CD8-positive, alpha-beta memory T cell (primary cell): Measurements from ENCODE around the gene ARID5B. TPM values are rescaled to one million over a fixed set of nuclear protein-coding genes. Genes with fewer than 3 reads are reported as not detected.
A peak's percentile ranks its signal among the peaks of the same experiment; 100 is the strongest.
"Not testable (repeated sequence)": the region's sequence is repeated elsewhere in the genome, so short reads cannot be mapped to it uniquely, and the experiment has no call there.

Source experiments
- CTCF ChIA-PET: fragments of 350-600 bp; sonication (Branson Sonifier 250); formaldehyde crosslinking; loops from one replicate; lab custom pipeline; 2021; ENCODE audit warnings: antibody characterized with exemption; lab: Charles Lee
- POLR2A ChIA-PET: fragments of 350-600 bp; sonication (Branson Sonifier 250); formaldehyde crosslinking; loops from one replicate; lab custom pipeline; 2021; ENCODE audit warnings: antibody characterized with exemption; lab: Charles Lee
- DNase-seq, 5 donors: peaks; one replicate each; pipeline versions ENCODE4 v3.0.0 to v3.0.0-alpha.2; 2020 to 2022; ENCODE audit warnings: mixed read lengths in 1 of 5
- H3K27ac ChIP-seq: one replicate; pipeline ENCODE4 v1.7.0; 2013; ENCODE audit warnings: low read depth, mild to moderate bottlenecking, low read length, moderate library complexity
- H3K27me3 ChIP-seq: 2 replicates; pipeline ENCODE4 v1.7.0; 2013; ENCODE audit warnings: low read length, mild to moderate bottlenecking; ENCODE audit not compliant: insufficient read depth, poor library complexity, severe bottlenecking
- H3K36me3 ChIP-seq: 2 replicates; pipeline ENCODE4 v1.7.0; 2013; ENCODE audit warnings: mild to moderate bottlenecking, low read length, moderate library complexity; ENCODE audit not compliant: insufficient read depth
- H3K4me1 ChIP-seq: 2 replicates; pipeline ENCODE4 v1.7.0; 2013; ENCODE audit warnings: mild to moderate bottlenecking, low read length, moderate library complexity; ENCODE audit not compliant: insufficient read depth
- H3K4me3 ChIP-seq: 2 replicates; pipeline ENCODE4 v1.7.0; 2013; ENCODE audit warnings: mild to moderate bottlenecking, low read length
- H3K9me3 ChIP-seq: 2 replicates; pipeline ENCODE4 v1.7.0; 2013; ENCODE audit warnings: mild to moderate bottlenecking, low read length
- H3K27ac Mint-ChIP-seq, 8 donors: one replicate each; pipeline ENCODE4 v1.8.0; 2020 to 2021; ENCODE audit warnings: mixed read lengths in 8 of 8, mild to moderate bottlenecking in 6 of 8, inconsistent platforms in 3 of 8, moderate library complexity in 3 of 8
- H3K27me3 Mint-ChIP-seq, 2 donors: one replicate each; pipeline ENCODE4 v1.8.0; 2020 to 2021; ENCODE audit warnings: mixed read lengths in 2 of 2, mild to moderate bottlenecking in 1 of 2, moderate library complexity in 1 of 2
- H3K36me3 Mint-ChIP-seq, 3 donors: one replicate each; pipeline ENCODE4 v1.8.0; 2020 to 2021; ENCODE audit warnings: mixed read lengths in 3 of 3, inconsistent platforms in 1 of 3, mild to moderate bottlenecking in 1 of 3
- H3K4me1 Mint-ChIP-seq, 3 donors: one replicate each; pipeline ENCODE4 v1.8.0; 2020 to 2021; ENCODE audit warnings: mixed read lengths in 3 of 3, inconsistent platforms in 1 of 3, mild to moderate bottlenecking in 1 of 3
- H3K4me3 Mint-ChIP-seq, 7 donors: one replicate each; pipeline ENCODE4 v1.8.0; 2020 to 2021; ENCODE audit warnings: mixed read lengths in 7 of 7, mild to moderate bottlenecking in 6 of 7, moderate library complexity in 4 of 7, inconsistent platforms in 2 of 7
- H3K9me3 Mint-ChIP-seq, 5 donors: one replicate each; pipeline ENCODE4 v1.8.0; 2020 to 2022; ENCODE audit warnings: mixed read lengths in 5 of 5, mild to moderate bottlenecking in 3 of 5, moderate library complexity in 2 of 5, inconsistent platforms in 1 of 5
- polyA plus RNA-seq: library from polyadenylated mRNA; unstranded; fragments of 300-500 nt; fragmentation: Illumina TruSeq; gene quantifications from one replicate; pipeline ENCODE4 v1.2.3, GENCODE V29; 2021
- total RNA-seq, 2 experiments: library from RNA; stranded (reverse); gene quantifications; one replicate each; pipeline ENCODE4 v1.2.3, GENCODE V29; 2021

The ARID5B gene
- total and polyA plus RNA-seq, 3 experiments from 2014 or later: 37.1 to 48.7 (median 38.4) TPM

DNA sequence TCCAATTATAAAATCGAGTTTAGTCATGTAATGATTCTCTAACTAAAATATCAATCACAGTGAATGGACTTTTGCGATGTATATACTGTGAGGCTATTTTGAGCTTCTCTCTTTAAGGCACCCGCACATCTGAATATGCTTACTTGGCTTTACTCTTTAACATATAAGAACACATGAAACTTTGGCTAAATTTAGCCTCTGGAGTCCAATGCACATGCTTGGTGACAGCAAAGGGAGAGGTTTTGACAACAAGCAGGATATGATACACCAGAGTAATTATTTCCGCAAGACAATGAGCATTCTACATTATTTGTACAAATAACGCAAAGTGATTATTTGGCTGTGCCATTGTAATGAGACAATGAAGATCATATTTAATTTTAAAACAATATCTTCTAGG lies 72.4 kb downstream of the ARID5B start:
- CTCF ChIA-PET: no interaction called here
- Mint-ChIP-seq H3K27ac (no peak overlapping the region), H3K4me1 (peaks cover 15 to 56% (median 55%) of the 10 kb centered on the region in 3 donors), H3K27me3 (no peaks in the 10 kb centered on the region), H3K4me3 (no peak overlapping the region), H3K36me3 (peaks cover 9 to 36% (median 13%) of the 10 kb centered on the region in 3 donors), H3K9me3 (peaks cover 0 to 7% (median 3%) of the 10 kb centered on the region in 5 donors)
- no peak for DNase-seq
- no peaks in the 10 kb centered on the region for H3K4me1 ChIP-seq
- POLR2A ChIA-PET: no interaction called here
- peaks cover 3% of the 10 kb centered on the region for H3K36me3 ChIP-seq
- no peak overlapping the region for H3K4me3 ChIP-seq
- no peaks in the 10 kb centered on the region for H3K27me3 ChIP-seq
- H3K27ac ChIP-seq: no peak overlapping the region
- no peaks in the 10 kb centered on the region for H3K9me3 ChIP-seq

DNA sequence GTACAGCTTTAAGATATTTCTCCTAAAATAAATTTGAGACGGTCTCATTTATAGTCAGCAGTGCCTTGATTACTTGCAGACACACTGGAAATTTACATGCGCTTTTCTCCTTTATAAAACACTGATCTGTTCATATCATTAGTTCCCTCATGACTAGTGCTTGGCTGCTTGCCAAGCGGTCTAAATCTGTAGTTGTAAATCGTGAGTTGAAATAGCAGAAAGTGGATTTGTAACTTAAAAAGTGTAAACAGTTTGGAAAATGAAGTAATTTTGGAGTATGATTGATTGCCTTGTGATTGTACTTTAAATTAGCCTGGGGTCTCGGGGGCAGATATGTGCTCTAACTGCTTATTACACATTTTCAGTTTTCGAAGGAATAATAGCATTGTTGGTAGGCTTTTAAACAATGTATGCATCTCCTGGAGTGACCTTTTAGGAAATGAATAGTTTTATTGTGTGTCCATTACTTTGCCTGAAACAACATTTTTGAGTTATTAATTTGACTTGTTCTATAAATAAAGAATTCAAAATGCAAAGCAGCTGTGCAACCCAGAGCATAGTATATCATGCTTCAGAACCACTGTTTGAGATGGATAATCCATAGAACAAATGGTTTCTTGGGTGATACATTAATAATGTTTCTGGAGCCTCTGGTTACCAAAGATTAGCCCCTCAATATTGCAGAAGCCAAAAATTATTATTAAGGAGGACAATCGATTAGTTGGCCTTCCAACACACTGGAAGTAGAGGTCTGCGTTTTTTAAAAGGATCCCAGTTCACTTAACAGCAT lies 73.3 kb downstream of the ARID5B start:
- H3K4me1 Mint-ChIP-seq: peaks cover 13 to 61% (median 54%) of the 10 kb centered on the region in 3 donors
- Histone ChIP-seq H3K27ac (no peak overlapping the region), H3K4me1 (no peaks in the 10 kb centered on the region), H3K27me3 (no peaks in the 10 kb centered on the region), H3K4me3 (no peak overlapping the region), H3K36me3 (peaks cover 3% of the 10 kb centered on the region), H3K9me3 (no peaks in the 10 kb centered on the region)
- CTCF ChIA-PET: interaction anchor here (0.8 to 1.1 kb wide), 2 partner anchors 14 to 75 kb away, joined by 3 to 5 read pairs; no protein-coding TSS in a partner anchor
- H3K27ac Mint-ChIP-seq: no peak overlapping the region
- H3K4me3 Mint-ChIP-seq: no peak overlapping the region
- H3K9me3 Mint-ChIP-seq: peaks cover 0 to 7% (median 3%) of the 10 kb centered on the region in 5 donors
- POLR2A ChIA-PET: no interaction called here
- no peaks in the 10 kb centered on the region for H3K27me3 Mint-ChIP-seq
- H3K36me3 Mint-ChIP-seq: peaks cover 7 to 35% (median 15%) of the 10 kb centered on the region in 3 donors
- no peak for DNase-seq

DNA sequence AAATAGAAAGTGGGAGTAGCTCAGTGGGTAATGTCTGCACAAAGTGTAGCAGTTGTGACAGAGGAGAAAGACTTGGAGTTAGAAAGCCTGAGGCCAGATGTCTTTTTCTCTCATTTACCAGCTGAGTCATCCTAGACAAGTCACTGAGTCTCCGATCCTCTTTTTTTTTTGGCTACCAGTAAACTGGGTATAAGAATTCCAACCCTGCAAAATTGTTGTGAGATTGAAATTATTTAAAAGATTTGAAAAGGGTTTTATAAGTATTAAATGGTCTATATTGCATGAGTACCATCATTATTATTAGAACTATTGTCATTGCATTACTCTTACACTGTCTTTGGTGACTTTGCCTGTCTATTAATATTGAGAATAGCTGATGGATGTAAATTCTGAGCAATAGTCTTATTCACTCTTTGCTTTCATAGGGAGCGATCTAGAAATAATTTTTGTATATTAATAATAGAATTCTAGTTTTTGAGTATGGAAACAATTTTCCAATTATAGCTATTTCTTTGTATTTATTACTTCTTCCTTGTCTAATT lies 74.0 kb downstream of the ARID5B start:
- ChIA-PET POLR2A (no interaction called here), CTCF (interaction anchor here (0.8 to 1.1 kb wide), 2 partner anchors 13 to 76 kb away, joined by 3 to 5 read pairs; no protein-coding TSS in a partner anchor)
- no peak overlapping the region for H3K27ac ChIP-seq
- H3K4me1 Mint-ChIP-seq: peaks cover 9 to 60% (median 54%) of the 10 kb centered on the region in 3 donors
- peaks cover 0 to 7% (median 3%) of the 10 kb centered on the region in 5 donors for H3K9me3 Mint-ChIP-seq
- H3K9me3 ChIP-seq: no peaks in the 10 kb centered on the region
- no peak overlapping the region for H3K4me3 Mint-ChIP-seq
- no peak for DNase-seq
- H3K27me3 ChIP-seq: no peaks in the 10 kb centered on the region
- no peak overlapping the region for H3K27ac Mint-ChIP-seq
- no peaks in the 10 kb centered on the region for H3K27me3 Mint-ChIP-seq
- H3K4me3 ChIP-seq: no peak overlapping the region
- peaks cover 3% of the 10 kb centered on the region for H3K36me3 ChIP-seq
- no peaks in the 10 kb centered on the region for H3K4me1 ChIP-seq
- H3K36me3 Mint-ChIP-seq: peaks cover 7 to 35% (median 15%) of the 10 kb centered on the region in 3 donors

DNA sequence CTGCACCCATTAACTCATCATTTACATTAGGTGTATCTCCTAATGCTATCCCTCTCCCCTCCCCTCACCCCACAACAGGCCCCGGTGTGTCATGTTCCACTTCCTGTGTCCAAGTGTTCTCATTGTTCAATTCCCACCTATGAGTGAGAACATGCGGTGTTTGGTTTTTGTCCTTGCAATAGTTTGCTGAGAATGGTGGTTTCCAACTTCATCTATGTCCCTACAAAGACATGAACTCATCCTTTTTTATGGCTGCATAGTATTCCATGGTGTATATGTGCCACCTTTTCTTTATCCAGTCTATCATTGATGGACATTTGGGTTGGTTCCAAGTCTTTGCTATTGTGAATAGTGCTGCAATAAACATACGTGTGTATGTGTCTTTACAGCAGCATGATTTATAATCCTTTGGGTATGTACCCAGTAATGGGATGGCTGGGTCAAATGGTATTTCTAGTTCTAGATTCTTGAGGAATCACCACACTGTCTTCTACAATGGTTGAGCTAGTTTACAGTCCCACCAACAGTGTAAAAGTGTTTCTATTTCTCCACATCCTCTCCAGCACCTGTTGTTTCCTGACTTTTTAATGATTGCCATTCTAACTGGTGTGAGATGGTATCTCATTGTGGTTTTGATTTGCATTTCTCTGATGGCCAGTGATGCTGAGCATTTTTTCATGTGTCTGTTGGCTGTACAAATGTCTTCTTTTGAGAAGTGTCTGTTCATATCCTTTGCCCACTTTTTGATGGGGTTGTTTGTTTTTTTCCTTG lies 75.6 kb downstream of the ARID5B start:
- not testable (repeated sequence) for H3K27ac ChIP-seq

DNA sequence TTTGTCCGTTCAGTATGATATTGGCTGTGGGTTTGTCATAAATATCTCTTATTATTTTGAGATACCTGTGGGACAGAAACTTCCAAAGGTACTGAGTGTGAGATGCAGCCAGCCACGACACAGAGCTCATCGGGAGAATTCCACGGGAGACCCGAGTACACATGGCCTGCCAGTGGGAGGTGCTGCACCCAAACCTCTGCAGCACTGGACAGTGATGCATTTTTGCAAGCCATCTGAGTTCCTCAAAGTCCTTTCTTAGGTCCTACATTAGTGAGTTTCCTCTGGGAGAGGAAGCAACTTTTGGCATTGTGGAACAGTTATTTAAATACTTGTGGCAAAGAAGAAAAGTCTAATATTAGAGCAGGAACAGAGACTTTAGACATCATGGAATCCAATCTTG lies 77.5 kb downstream of the ARID5B start:
- Mint-ChIP-seq H3K4me1 (peaks cover 12 to 66% (median 52%) of the 10 kb centered on the region in 3 donors), H3K4me3 (no peak overlapping the region), H3K27me3 (no peaks in the 10 kb centered on the region), H3K36me3 (peaks cover 4 to 41% (median 15%) of the 10 kb centered on the region in 3 donors), H3K9me3 (peaks cover 0 to 7% (median 3%) of the 10 kb centered on the region in 5 donors), H3K27ac (peak overlapping the region in 4 of 8 donors; percentile 17 to 90 (median 31))
- no peak for DNase-seq
- peaks cover 3% of the 10 kb centered on the region for H3K36me3 ChIP-seq
- H3K27me3 ChIP-seq: no peaks in the 10 kb centered on the region
- no peaks in the 10 kb centered on the region for H3K4me1 ChIP-seq
- H3K9me3 ChIP-seq: no peaks in the 10 kb centered on the region
- no peak overlapping the region for H3K27ac ChIP-seq
- ChIA-PET CTCF (no interaction called here), POLR2A (interaction anchor here (0.8 kb wide), 1 partner anchor 407 kb away, joined by 3 read pairs; no protein-coding TSS in a partner anchor)
- H3K4me3 ChIP-seq: no peak overlapping the region

More for the DNA sequence above, 75.6 kb downstream of the ARID5B start:
- H3K4me1 Mint-ChIP-seq: peaks cover 10 to 67% (median 51%) of the 10 kb centered on the region in 3 donors
- POLR2A ChIA-PET, H3K9me3 Mint-ChIP-seq, DNase-seq, H3K36me3 ChIP-seq, H3K4me3 ChIP-seq, H3K4me1 ChIP-seq, H3K9me3 ChIP-seq, H3K27me3 ChIP-seq, H3K4me3 Mint-ChIP-seq, H3K27me3 Mint-ChIP-seq, CTCF ChIA-PET: not testable (repeated sequence)
- peaks cover 7 to 42% (median 15%) of the 10 kb centered on the region in 3 donors for H3K36me3 Mint-ChIP-seq
- peak overlapping the region in 1 of 8 donors; percentile 32 for H3K27ac Mint-ChIP-seq

DNA sequence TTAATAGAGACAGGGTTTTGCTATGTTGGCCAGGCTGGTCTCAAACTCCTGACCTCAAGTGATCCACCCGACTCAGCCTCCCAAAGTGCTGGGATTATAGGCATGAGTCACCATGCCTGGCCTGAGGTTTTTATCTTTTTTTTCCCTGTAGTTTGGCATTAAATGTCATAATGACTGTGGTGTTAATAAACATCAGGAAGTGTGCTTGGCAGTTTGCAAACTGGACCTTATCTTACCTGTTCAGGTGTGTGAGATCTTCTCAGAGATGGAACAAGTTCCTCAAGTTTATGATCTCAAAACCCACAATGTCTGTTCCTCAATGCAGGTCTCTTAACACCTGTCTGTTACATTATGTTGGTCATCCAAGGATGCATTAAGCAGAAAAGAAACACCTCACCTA lies 80.0 kb downstream of the ARID5B start:
- CTCF ChIA-PET: no interaction called here
- H3K27me3 ChIP-seq: no peaks in the 10 kb centered on the region
- H3K4me3 Mint-ChIP-seq: no peak overlapping the region

DNA sequence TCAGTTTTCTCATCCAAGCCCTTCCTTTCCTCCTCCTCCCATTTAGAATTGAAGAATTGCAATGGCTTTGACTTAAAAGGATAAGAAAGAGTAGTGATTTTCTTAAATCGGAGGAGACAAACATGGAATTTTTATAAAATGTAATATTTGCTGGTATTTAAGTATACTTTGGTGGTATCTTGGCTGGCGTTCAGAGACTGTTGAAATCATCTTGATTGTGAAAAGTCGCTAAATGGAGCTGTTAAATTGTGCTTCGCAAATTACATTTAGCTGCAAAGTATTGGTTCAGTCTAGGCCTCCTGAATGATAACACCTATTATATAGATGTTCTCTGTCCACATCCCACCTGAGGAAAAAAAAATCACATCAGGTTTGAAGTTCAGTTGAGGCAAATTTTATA lies 81.8 kb downstream of the ARID5B start:
- H3K9me3 ChIP-seq: no peaks in the 10 kb centered on the region
- ChIA-PET POLR2A (interaction anchor here (0.6 kb wide), 1 partner anchor 548 kb away, joined by 8 read pairs; no protein-coding TSS in a partner anchor), CTCF (no interaction called here)
- Mint-ChIP-seq H3K4me3 (no peak overlapping the region), H3K27me3 (no peaks in the 10 kb centered on the region), H3K27ac (peak overlapping the region in 1 of 8 donors; percentile 38), H3K36me3 (peaks cover 0 to 31% (median 5%) of the 10 kb centered on the region in 3 donors), H3K9me3 (peaks cover 0 to 1% (median 0%) of the 10 kb centered on the region in 5 donors), H3K4me1 (peaks cover 29 to 83% (median 71%) of the 10 kb centered on the region in 3 donors)
- H3K4me3 ChIP-seq: no peak overlapping the region
- no peak for DNase-seq
- H3K27me3 ChIP-seq: no peaks in the 10 kb centered on the region
- peaks cover 18% of the 10 kb centered on the region for H3K4me1 ChIP-seq
- no peaks in the 10 kb centered on the region for H3K36me3 ChIP-seq
- H3K27ac ChIP-seq: no peak overlapping the region

More for the DNA sequence above, 80.0 kb downstream of the ARID5B start:
- peaks cover under 1% of the 10 kb centered on the region for H3K36me3 ChIP-seq
- H3K4me1 Mint-ChIP-seq: peaks cover 15 to 67% (median 63%) of the 10 kb centered on the region in 3 donors
- peak overlapping the region in 2 of 8 donors; percentile 11 to 60 for H3K27ac Mint-ChIP-seq
- H3K27ac ChIP-seq: no peak overlapping the region
- no peaks in the 10 kb centered on the region for H3K9me3 ChIP-seq
- peaks cover 3% of the 10 kb centered on the region for H3K4me1 ChIP-seq
- POLR2A ChIA-PET: no interaction called here
- no peaks in the 10 kb centered on the region for H3K27me3 Mint-ChIP-seq
- DNase-seq: no peak
- no peak overlapping the region for H3K4me3 ChIP-seq
- H3K36me3 Mint-ChIP-seq: peaks cover 1 to 41% (median 12%) of the 10 kb centered on the region in 3 donors
- peaks cover 0 to 7% (median 2%) of the 10 kb centered on the region in 5 donors for H3K9me3 Mint-ChIP-seq
